GM12878 (cell line): ENCODE measurements around the gene PTPRJ. TPM values are rescaled to one million over a fixed set of nuclear protein-coding genes. Genes with fewer than 3 reads are reported as not detected.
A peak's percentile ranks its signal among the peaks of the same experiment; 100 is the strongest.
"Not testable (repeated sequence)": the region's sequence is repeated elsewhere in the genome, so short reads cannot be mapped to it uniquely, and the experiment has no call there.

Source experiments
- ATAC-seq: fragments of 200-7000 bp; cut with Tn5 transposase; 3 replicates; pipeline ENCODE4 v1.9.1; 2020; ENCODE audit warnings: mild to moderate bottlenecking, moderate library complexity
- BruUV-seq: library from RNA; stranded (reverse); fragments of 400-500 nt; replicated peaks from 2 replicates; lab custom pipeline; 2021; lab: Mats Ljungman, UMichigan
- CTCF ChIA-PET: fragments of 300-600 bp; sonication (Branson Sonifier 250); formaldehyde crosslinking; extraction: SDS; loops from one replicate; lab custom pipeline; 2021; ENCODE audit warnings: inconsistent platforms; lab: Yijun Ruan, JAX
- POLR2A ChIA-PET: fragments of 350-600 bp; formaldehyde crosslinking; extraction: SDS; loops from one replicate; lab custom pipeline; 2021; ENCODE audit warnings: inconsistent platforms; lab: Charles Lee
- RAD21 ChIA-PET: fragments of 300-600 bp; sonication (Branson Sonifier 250); formaldehyde crosslinking; loops from one replicate; lab custom pipeline; 2023; ENCODE audit warnings: antibody characterized with exemption; ENCODE audit not compliant: unreplicated experiment; lab: Charles Lee
- SMC1A ChIA-PET: fragments of 300-600 bp; sonication (Branson Sonifier 250); formaldehyde crosslinking; loops from one replicate; lab custom pipeline; 2023; ENCODE audit not compliant: unreplicated experiment, uncharacterized antibody; lab: Charles Lee
- DNase-seq: peaks from one replicate; pipeline ENCODE4 v3.0.0-alpha.2; 2011; ENCODE audit warnings: low read depth, low spot score
- FAIRE-seq: peaks from 3 replicates; lab custom pipeline; 2011; peaks lifted over from hg19 to GRCh38; lab: Jason Lieb, UNC
- H2AFZ ChIP-seq: 2 replicates; pipeline ENCODE4 v1.6.0; 2011; ENCODE audit warnings: low read depth, low read length, control low read depth; ENCODE audit not compliant: control insufficient read depth
- H3K27ac ChIP-seq: 2 replicates; pipeline ENCODE4 v1.5.1; 2011; ENCODE audit warnings: control low read depth; ENCODE audit not compliant: control insufficient read depth, insufficient read depth
- H3K27me3 ChIP-seq, 2 experiments: replicated peaks in 1 of 2; 2 replicates each; pipeline versions ENCODE4 v1.6.0 to v1.6.1; 2011; ENCODE audit warnings: low read length in 1 of 2; ENCODE audit not compliant: control insufficient read depth in 2 of 2, insufficient read depth in 2 of 2
- H3K36me3 ChIP-seq, 2 experiments: 2 replicates each; pipeline ENCODE4 v1.5.1; 2011; ENCODE audit warnings: low read length in 1 of 2; ENCODE audit not compliant: control insufficient read depth in 2 of 2, insufficient read depth in 2 of 2
- H3K4me1 ChIP-seq: 2 replicates; pipeline ENCODE4 v1.6.1; 2011; ENCODE audit warnings: mild to moderate bottlenecking, low read length, moderate library complexity, mixed read lengths; ENCODE audit not compliant: control insufficient read depth, insufficient read depth
- H3K4me2 ChIP-seq: 2 replicates; pipeline ENCODE4 v1.6.0; 2011; ENCODE audit warnings: control low read depth; ENCODE audit not compliant: control insufficient read depth, insufficient read depth
- H3K4me3 ChIP-seq: fragments of 200-600 bp; sonication (generic); 2 replicates; pipeline ENCODE4 v1.5.1; 2016
- H3K79me2 ChIP-seq: 2 replicates; pipeline ENCODE4 v1.6.0; 2011; ENCODE audit warnings: low read length; ENCODE audit not compliant: control insufficient read depth, insufficient read depth
- H3K9ac ChIP-seq: 2 replicates; pipeline ENCODE4 v1.8.0; 2011; ENCODE audit warnings: low read length, control low read depth, mixed read lengths; ENCODE audit not compliant: control insufficient read depth, insufficient read depth
- H3K9me3 ChIP-seq: replicated peaks from 3 replicates; pipeline ENCODE4 v1.5.1; 2011; ENCODE audit warnings: mild to moderate bottlenecking, low read length; ENCODE audit not compliant: control insufficient read depth, insufficient read depth
- H4K20me1 ChIP-seq: 2 replicates; pipeline ENCODE4 v1.6.0; 2011; ENCODE audit not compliant: control insufficient read depth, insufficient read depth
- GATAD2B ChIP-seq: fragments of 450-650 bp; conservative IDR thresholded peaks from 2 replicates; pipeline ENCODE4 v1.6.1; 2017; ENCODE audit warnings: low read depth, mild to moderate bottlenecking, moderate library complexity
- NR2C1 ChIP-seq: fragments of 450-650 bp; IDR thresholded peaks from 2 replicates; pipeline ENCODE4 v1.6.1; 2017; ENCODE audit warnings: antibody characterized with exemption, mild to moderate bottlenecking, moderate library complexity
- RUNX3 ChIP-seq: IDR thresholded peaks from 2 replicates; pipeline ENCODE4 v1.6.1; 2012; ENCODE audit warnings: low read length, inconsistent platforms
- ZBTB33 ChIP-seq: fragments of 450-650 bp; IDR thresholded peaks from 2 replicates; pipeline ENCODE4 v1.6.1; 2017; ENCODE audit warnings: mild to moderate bottlenecking
- ZNF622 ChIP-seq: fragments of 450-650 bp; IDR thresholded peaks from 2 replicates; pipeline ENCODE4 v1.6.1; 2017; ENCODE audit warnings: mild to moderate bottlenecking, inconsistent platforms
- WGBS: methylation state at CpG from one replicate; pipeline ENCODE4 v1.1.6; 2016; ENCODE audit warnings: low lambda C conversion rate; ENCODE audit not compliant: insufficient replicate concordance, insufficient coverage; ENCODE audit errors: missing lambda C conversion rate; 5-methylcytosine and 5-hydroxymethylcytosine counted together
- in situ Hi-C: fragments of 300-500 bp; cut with MboI; formaldehyde crosslinking; loops from 9 replicates; pipeline ENCODE4 v1.14.3; 2018; ENCODE audit warnings: mixed read lengths
- intact Hi-C: fragments of 100-400 bp; cut with micrococcal nuclease; formaldehyde crosslinking; loops from one replicate; pipeline ENCODE4 v1.14.2; 2022; ENCODE audit not compliant: unreplicated experiment
- polyA plus RNA-seq, 11 experiments: library from polyadenylated mRNA; depleted of rRNA in 4 of 11; unstranded in 6 of 11; stranded (reverse) in 5 of 11; fragments of >200 nt; fragmentation: Nextera tagmentation in 4 of 11; fragmentation: Illumina TruSeq in 1 of 11; extraction: Ambion mirVana in 4 of 11; extraction: Trizol in 1 of 11; gene quantifications; 1 replicate in 1 of 11; 2 replicates in 10 of 11; pipeline versions ENCODE4 v1.2.1 to v1.2.3, GENCODE V29; 2011 to 2016; ENCODE audit warnings: inconsistent platforms in 2 of 11, missing spikeins in 2 of 11, low read depth in 1 of 11
- total RNA-seq, 4 experiments: library from RNA; depleted of rRNA in 3 of 4; stranded (reverse); fragments of >200 nt in 3 of 4; fragmentation: Illumina TruSeq in 1 of 4; extraction: Trizol in 1 of 4; gene quantifications; 2 replicates each; pipeline versions ENCODE4 v1.2.1 to v1.2.3, GENCODE V29; 2013 to 2021

The PTPRJ gene
- total and polyA plus RNA-seq, 10 of the 15 experiments (the other 5 are each of a cell fraction or from before 2014, with no cell fraction given): 0.22 to 22.4 (median 7.4) TPM

DNA sequence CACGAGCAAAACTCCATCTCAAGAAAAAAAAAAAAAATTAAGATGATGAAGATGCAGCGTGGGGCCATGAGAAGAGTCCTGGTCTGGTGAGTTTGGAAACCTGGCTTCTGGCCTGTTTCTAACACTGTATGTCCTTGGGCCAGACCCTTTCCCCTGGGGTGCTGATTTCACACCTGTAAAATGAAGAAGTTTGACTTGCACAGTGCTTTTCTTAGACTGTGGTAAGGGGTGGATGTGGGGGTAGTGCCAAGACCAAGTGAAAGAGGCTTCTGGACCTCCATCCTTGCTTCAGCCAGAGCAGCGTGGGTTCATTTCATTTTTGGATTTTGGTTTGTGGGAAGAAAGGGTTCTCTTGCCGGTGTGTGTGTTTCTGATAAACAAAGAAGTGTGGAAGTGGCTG is 42.1 kb downstream of the PTPRJ start:
- ATAC-seq (no peak), FAIRE-seq (no peak), DNase-seq (no peak)
- H3K9ac ChIP-seq: no peak overlapping the region
- peaks cover 18% of the 10 kb centered on the region for H3K79me2 ChIP-seq
- ChIA-PET POLR2A (interaction anchor here (0.7 kb wide), 1 partner anchor 86 kb away, joined by 3 read pairs; no protein-coding TSS in a partner anchor), CTCF (no interaction called here), RAD21 (no interaction called here), SMC1A (no interaction called here)
- no peaks in the 10 kb centered on the region for H3K27me3 ChIP-seq
- peaks cover 48% of the 10 kb centered on the region for H3K4me1 ChIP-seq
- H3K4me3 ChIP-seq: no peak overlapping the region
- intact Hi-C loops: no loop called here
- H3K27ac ChIP-seq: peak overlapping the region; percentile 34; the same call in 1 of the 2 replicates
- no peak for TF ChIP-seq GATAD2B
- peak; percentile 53 for TF ChIP-seq RUNX3
- TF ChIP-seq ZNF622: no peak
- TF ChIP-seq NR2C1: no peak
- no peak for TF ChIP-seq ZBTB33
- H3K36me3 ChIP-seq: no peaks in the 10 kb centered on the region; a peak in 1 of 4 replicates
- H3K9me3 ChIP-seq: no peaks in the 10 kb centered on the region; the same call in 2 of the 3 replicates
- peak overlapping the region; percentile 1; the same call in 1 of the 2 replicates for H3K4me2 ChIP-seq
- in situ Hi-C loops: no loop called here
- 34% methylated on average over 4 of the region's 4 CpGs for WGBS
- no peak overlapping the region for H2AFZ ChIP-seq
- no peaks in the 10 kb centered on the region for H4K20me1 ChIP-seq
- BruUV-seq: no TSS peak

- H3K36me3 ChIP-seq, H3K9me3 ChIP-seq, SMC1A ChIA-PET, H3K27me3 ChIP-seq, H3K4me2 ChIP-seq, intact Hi-C loops, FAIRE-seq, H2AFZ ChIP-seq, H4K20me1 ChIP-seq, H3K9ac ChIP-seq, CTCF ChIA-PET, H3K27ac ChIP-seq, POLR2A ChIA-PET, H3K4me3 ChIP-seq, DNase-seq, BruUV-seq, RAD21 ChIA-PET, ATAC-seq, in situ Hi-C loops: not testable (repeated sequence)
- Histone ChIP-seq H3K79me2 (peaks cover 12% of the 10 kb centered on the region), H3K4me1 (peaks cover 36% of the 10 kb centered on the region)
- WGBS: 72% methylated on average over 7 of the region's 7 CpGs
These were observed 43.2 kb downstream of the PTPRJ start for GRCh38 chr11:48023608-48024007.
